IMR-90 (cell line): ENCODE data around the gene CDC20B. TPM values are rescaled to one million over a fixed set of nuclear protein-coding genes. Genes with fewer than 3 reads are reported as not detected.

Source experiments
- ATAC-seq: fragments of 200-7000 bp; cut with Tn5 transposase; 2 replicates; pipeline ENCODE4 v1.9.1; 2020; ENCODE audit warnings: low read depth, mild to moderate bottlenecking, moderate library complexity
- BruUV-seq: library from RNA; stranded (reverse); fragments of 400-500 nt; replicated peaks from 2 replicates; lab custom pipeline; 2021; lab: Mats Ljungman, UMichigan
- CTCF ChIA-PET: fragments of 300-600 bp; formaldehyde crosslinking; extraction: SDS; loops from one replicate; lab custom pipeline; 2021; ENCODE audit warnings: antibody characterized with exemption; lab: Yijun Ruan, JAX
- POLR2A ChIA-PET: fragments of 300-600 bp; sonication (Branson Sonifier 250); formaldehyde crosslinking; loops from one replicate; lab custom pipeline; 2022; ENCODE audit warnings: antibody characterized with exemption; ENCODE audit not compliant: unreplicated experiment; lab: Charles Lee
- DNase-seq: peaks from one replicate; pipeline ENCODE4 v3.0.0; 2013
- H2AFZ ChIP-seq: replicated peaks from 2 replicates; pipeline ENCODE3; 2013; ENCODE audit warnings: low read length, mild to moderate bottlenecking; ENCODE audit not compliant: poor library complexity
- H2AK5ac ChIP-seq: 2 replicates; pipeline ENCODE4 v1.6.1; 2013; ENCODE audit warnings: low read depth, low read length, inconsistent platforms
- H2AK9ac ChIP-seq: replicated peaks from 2 replicates; pipeline ENCODE3; 2013; ENCODE audit warnings: mild to moderate bottlenecking, low read depth, low read length, moderate library complexity; ENCODE audit not compliant: poor library complexity
- H2BK120ac ChIP-seq: 2 replicates; pipeline ENCODE4 v1.6.1; 2013; ENCODE audit warnings: low read depth, low read length, inconsistent platforms
- H2BK15ac ChIP-seq: 3 replicates; pipeline ENCODE4 v1.6.1; 2013; ENCODE audit warnings: low read depth, low read length, inconsistent platforms
- H2BK20ac ChIP-seq: 2 replicates; pipeline ENCODE4 v1.6.1; 2013; ENCODE audit warnings: low read depth, mild to moderate bottlenecking, inconsistent platforms, low read length, moderate library complexity
- H2BK5ac ChIP-seq: 2 replicates; pipeline ENCODE4 v1.6.1; 2013; ENCODE audit warnings: mild to moderate bottlenecking, low read depth, low read length, inconsistent platforms; ENCODE audit not compliant: poor library complexity, severe bottlenecking
- H3K14ac ChIP-seq: replicated peaks from 2 replicates; pipeline ENCODE4 v1.6.1; 2013; ENCODE audit warnings: low read depth, low read length, inconsistent platforms
- H3K18ac ChIP-seq: 2 replicates; pipeline ENCODE4 v1.6.1; 2013; ENCODE audit warnings: low read depth, low read length, control low read depth
- H3K23ac ChIP-seq: 2 replicates; pipeline ENCODE4 v1.6.1; 2013; ENCODE audit warnings: low read depth, low read length, inconsistent platforms
- H3K27ac ChIP-seq: 2 replicates; pipeline ENCODE4 v1.5.1; 2013; ENCODE audit warnings: mild to moderate bottlenecking, control low read depth, low read length; ENCODE audit not compliant: insufficient read depth
- H3K27me3 ChIP-seq: 2 replicates; pipeline ENCODE4 v1.6.1; 2013; ENCODE audit warnings: low read length; ENCODE audit not compliant: control insufficient read depth, insufficient read depth
- H3K36me3 ChIP-seq: 2 replicates; pipeline ENCODE4 v1.6.1; 2013; ENCODE audit warnings: low read length, mixed read lengths; ENCODE audit not compliant: control insufficient read depth, insufficient read depth
- H3K4ac ChIP-seq: 2 replicates; pipeline ENCODE4 v1.6.1; 2013; ENCODE audit warnings: low read depth, low read length, inconsistent platforms
- H3K4me1 ChIP-seq: 2 replicates; pipeline ENCODE4 v1.6.1; 2013; ENCODE audit warnings: low read length, mixed read lengths; ENCODE audit not compliant: control insufficient read depth, insufficient read depth
- H3K4me2 ChIP-seq: 2 replicates; pipeline ENCODE4 v1.6.1; 2013; ENCODE audit warnings: low read depth, mild to moderate bottlenecking, control low read depth, low read length, moderate library complexity
- H3K4me3 ChIP-seq: 2 replicates; pipeline ENCODE4 v1.5.1; 2013; ENCODE audit warnings: low read depth, mild to moderate bottlenecking, control low read depth, low read length, moderate library complexity; ENCODE audit not compliant: insufficient read depth
- H3K56ac ChIP-seq: 2 replicates; pipeline ENCODE4 v1.6.1; 2013; ENCODE audit warnings: low read length, inconsistent platforms; ENCODE audit not compliant: insufficient read depth; ENCODE audit errors: extremely low read depth
- H3K79me1 ChIP-seq, 2 experiments: 2 replicates each; pipeline ENCODE4 v1.6.1; 2013; ENCODE audit warnings: low read length in 2 of 2, inconsistent platforms in 1 of 2, low read depth in 1 of 2
- H3K9ac ChIP-seq: 2 replicates; pipeline ENCODE4 v1.6.1; 2013; ENCODE audit warnings: low read depth, low read length, control low read depth
- H3K9me1 ChIP-seq: 2 replicates; pipeline ENCODE4 v1.6.1; 2013; ENCODE audit warnings: low read length, inconsistent platforms; ENCODE audit not compliant: insufficient read depth
- H3K9me3 ChIP-seq: 2 replicates; pipeline ENCODE4 v1.6.1; 2013; ENCODE audit warnings: low read length; ENCODE audit not compliant: control insufficient read depth, insufficient read depth
- H4K20me1 ChIP-seq: 2 replicates; pipeline ENCODE4 v1.6.1; 2013; ENCODE audit warnings: low read length, inconsistent platforms; ENCODE audit not compliant: insufficient read depth
- H4K5ac ChIP-seq: 2 replicates; pipeline ENCODE4 v1.6.1; 2013; ENCODE audit warnings: mild to moderate bottlenecking, low read depth, low read length, control low read depth
- H4K8ac ChIP-seq, 2 experiments: 2 replicates each; pipeline ENCODE4 v1.6.1; 2013; ENCODE audit warnings: low read depth in 2 of 2, low read length in 2 of 2, control low read depth in 1 of 2, inconsistent platforms in 1 of 2
- H4K91ac ChIP-seq: 2 replicates; pipeline ENCODE4 v1.6.1; 2013; ENCODE audit warnings: low read depth, low read length, inconsistent platforms; ENCODE audit not compliant: insufficient read depth
- BHLHE40 ChIP-seq: fragments of 150-350 bp; IDR thresholded peaks from 2 replicates; pipeline ENCODE4 v1.6.1; 2016; ENCODE audit warnings: mild to moderate bottlenecking, low read depth, low read length
- CHD1 ChIP-seq: IDR thresholded peaks from 2 replicates; pipeline ENCODE4 v1.6.1; 2012; ENCODE audit warnings: low read depth, low read length, improper control_type of control experiment
- CTCF ChIP-seq: conservative IDR thresholded peaks from 2 replicates; pipeline ENCODE4 v1.5.1; 2012; ENCODE audit warnings: mild to moderate bottlenecking, low read depth, low read length, improper control_type of control experiment
- FOS ChIP-seq: fragments of 150-350 bp; IDR thresholded peaks from 2 replicates; pipeline ENCODE4 v1.6.1; 2016; ENCODE audit warnings: low read depth, low read length
- MAFK ChIP-seq: IDR thresholded peaks from 2 replicates; pipeline ENCODE4 v1.6.1; 2012; ENCODE audit warnings: low read depth, low read length, improper control_type of control experiment
- MAZ ChIP-seq: IDR thresholded peaks from 2 replicates; pipeline ENCODE4 v1.6.1; 2012; ENCODE audit warnings: low read depth, mild to moderate bottlenecking, low read length, improper control_type of control experiment, moderate library complexity, borderline replicate concordance
- MXI1 ChIP-seq: IDR thresholded peaks from 2 replicates; pipeline ENCODE4 v1.6.1; 2012; ENCODE audit warnings: low read depth, mild to moderate bottlenecking, low read length, moderate library complexity, borderline replicate concordance
- NFE2L2 ChIP-seq: fragments of 150-350 bp; IDR thresholded peaks from 2 replicates; pipeline ENCODE4 v1.6.1; 2016; ENCODE audit warnings: low read depth, mild to moderate bottlenecking, low read length
- POLR2A ChIP-seq: IDR thresholded peaks from 2 replicates; pipeline ENCODE4 v1.6.1; 2012; ENCODE audit warnings: mild to moderate bottlenecking, low read depth, low read length
- RAD21 ChIP-seq: IDR thresholded peaks from 2 replicates; pipeline ENCODE4 v1.6.1; 2012; ENCODE audit warnings: low read length, improper control_type of control experiment
- RCOR1 ChIP-seq: IDR thresholded peaks from 2 replicates; pipeline ENCODE4 v1.6.1; 2012; ENCODE audit warnings: mild to moderate bottlenecking, low read length, improper control_type of control experiment; ENCODE audit not compliant: insufficient replicate concordance
- SMC3 ChIP-seq: fragments of 150-350 bp; IDR thresholded peaks from 2 replicates; pipeline ENCODE4 v1.6.1; 2016; ENCODE audit warnings: low read depth, mild to moderate bottlenecking, antibody characterized with exemption, low read length, moderate library complexity
- USF2 ChIP-seq: fragments of 150-350 bp; IDR thresholded peaks from 2 replicates; pipeline ENCODE4 v1.6.1; 2017; ENCODE audit warnings: mild to moderate bottlenecking, antibody characterized with exemption, low read length, low read depth
- WGBS, 2 experiments: methylation state at CpG; one replicate each; pipeline versions ENCODE4 v1.1.5 to v1.1.7; 2013; ENCODE audit warnings: missing lambda C conversion rate in 2 of 2; ENCODE audit not compliant: insufficient read length in 1 of 2; ENCODE audit errors: extremely low coverage in 2 of 2; 5-methylcytosine and 5-hydroxymethylcytosine counted together
- dilution Hi-C: fragments of 300-500 bp; cut with HindIII; formaldehyde crosslinking; loops from one replicate; pipeline ENCODE4 v1.14.3; 2018; ENCODE audit warnings: low sequenced_read_pairs; ENCODE audit not compliant: unreplicated experiment
- in situ Hi-C: fragments of 300-500 bp; cut with MboI; formaldehyde crosslinking; loops from 3 replicates; pipeline ENCODE4 v1.14.3; 2019; ENCODE audit warnings: low sequenced_read_pairs, inconsistent platforms, mixed read lengths
- intact Hi-C: fragments of 100-400 bp; cut with micrococcal nuclease; formaldehyde crosslinking; loops from 2 replicates; pipeline ENCODE4 v1.10.0; 2022
- polyA plus RNA-seq, 3 experiments: library from polyadenylated mRNA; depleted of rRNA; stranded (reverse); fragments of >200 nt; gene quantifications; 2 replicates each; pipeline ENCODE4 v1.2.3, GENCODE V29; 2012; ENCODE audit warnings: low replicate concordance in 1 of 3
- total RNA-seq: library from RNA; depleted of rRNA; stranded (reverse); fragments of >200 nt; gene quantifications from 2 replicates; pipeline ENCODE4 v1.2.3, GENCODE V29; 2012

CDC20B gene
- total and polyA plus RNA-seq, 2 of the 4 experiments (the other 2 are of a cell fraction): not detected

- TF ChIP-seq RAD21 (no peak), BHLHE40 (no peak), MAZ (no peak)
These were observed 26.9 kb downstream of the CDC20B start (continued) for GRCh38 chr5:55146080-55146479.

- H2AK9ac ChIP-seq: no peak overlapping the region
- H2BK120ac ChIP-seq: no peak overlapping the region
- H3K23ac ChIP-seq: no peak overlapping the region
- TF ChIP-seq SMC3 (no peak), MXI1 (no peak), CHD1 (no peak), RAD21 (no peak), CTCF (no peak), RCOR1 (no peak), NFE2L2 (no peak), USF2 (no peak), FOS (no peak), MAFK (no peak), POLR2A (no peak)
- H3K14ac ChIP-seq: no peak overlapping the region
- H4K8ac ChIP-seq: no peak overlapping the region
- no peak overlapping the region for H4K5ac ChIP-seq
- no peak overlapping the region for H3K4ac ChIP-seq
- H3K56ac ChIP-seq: no peak overlapping the region
- DNase-seq (no peak), ATAC-seq (no peak)
- H3K4me1 ChIP-seq: 0 out of 2 replicates have a peak, but pooled peaks cover 3% of the 10 kb centered on the region
- no peak overlapping the region for H3K4me2 ChIP-seq
- in situ Hi-C loops: loop anchor here (5.0 to 25.0 kb wide), 2 partner anchors 201 to 656 kb away; no protein-coding TSS in a partner anchor
- dilution Hi-C loops: loop anchor here (25.0 kb wide), 1 partner anchor 206 kb away; no protein-coding TSS in a partner anchor
- H2BK20ac ChIP-seq: no peak overlapping the region
- peaks cover 16% of the 10 kb centered on the region for H3K27me3 ChIP-seq
- H3K9me3 ChIP-seq: no peaks in the 10 kb centered on the region
- H2AK5ac ChIP-seq: no peak overlapping the region
- H3K27ac ChIP-seq: no peak overlapping the region
- no peak overlapping the region for H4K91ac ChIP-seq
- no peaks in the 10 kb centered on the region for H3K36me3 ChIP-seq
- H2BK5ac ChIP-seq: no peak overlapping the region
- WGBS, 2 experiments: no CpG with 5 or more reads among the region's 4 CpGs
- intact Hi-C loops: no loop called here
- H3K9ac ChIP-seq: no peak overlapping the region
- ChIA-PET CTCF (interaction anchor here (2.1 kb wide), 1 partner anchor 199 kb away, joined by 6 read pairs; no protein-coding TSS in a partner anchor), POLR2A (no interaction called here)
- H4K20me1 ChIP-seq: no peaks in the 10 kb centered on the region
- no peaks in the 10 kb centered on the region for H3K79me1 ChIP-seq
- H2BK15ac ChIP-seq: no peak overlapping the region
- no peak overlapping the region for H3K18ac ChIP-seq
- no peak overlapping the region for H2AFZ ChIP-seq
- no TSS peak for BruUV-seq
- no peaks in the 10 kb centered on the region for H3K9me1 ChIP-seq
- no peak overlapping the region for H3K4me3 ChIP-seq
These were observed 29.4 kb downstream of the CDC20B start for GRCh38 chr5:55143624-55144023.
